Activated CD4-positive, CD25-positive, alpha-beta regulatory T cell treated with anti-CD3 and anti-CD28 coated beads, Interleukin-2, amount 50 U/mL, for 72 hours (primary cell): ENCODE results near the gene ALX4.

Source experiments
- DNase-seq: peaks from one replicate; pipeline ENCODE4 v3.0.0; 2021

Gene ALX4

GRCh38 chr11:44315947-44316658, 6.2 kb upstream of the ALX4 start:
- no peak for DNase-seq

- no peak for DNase-seq
Measured at GRCh38 chr11:44314733-44315132, 4.8 kb upstream of the ALX4 start.

DNA sequence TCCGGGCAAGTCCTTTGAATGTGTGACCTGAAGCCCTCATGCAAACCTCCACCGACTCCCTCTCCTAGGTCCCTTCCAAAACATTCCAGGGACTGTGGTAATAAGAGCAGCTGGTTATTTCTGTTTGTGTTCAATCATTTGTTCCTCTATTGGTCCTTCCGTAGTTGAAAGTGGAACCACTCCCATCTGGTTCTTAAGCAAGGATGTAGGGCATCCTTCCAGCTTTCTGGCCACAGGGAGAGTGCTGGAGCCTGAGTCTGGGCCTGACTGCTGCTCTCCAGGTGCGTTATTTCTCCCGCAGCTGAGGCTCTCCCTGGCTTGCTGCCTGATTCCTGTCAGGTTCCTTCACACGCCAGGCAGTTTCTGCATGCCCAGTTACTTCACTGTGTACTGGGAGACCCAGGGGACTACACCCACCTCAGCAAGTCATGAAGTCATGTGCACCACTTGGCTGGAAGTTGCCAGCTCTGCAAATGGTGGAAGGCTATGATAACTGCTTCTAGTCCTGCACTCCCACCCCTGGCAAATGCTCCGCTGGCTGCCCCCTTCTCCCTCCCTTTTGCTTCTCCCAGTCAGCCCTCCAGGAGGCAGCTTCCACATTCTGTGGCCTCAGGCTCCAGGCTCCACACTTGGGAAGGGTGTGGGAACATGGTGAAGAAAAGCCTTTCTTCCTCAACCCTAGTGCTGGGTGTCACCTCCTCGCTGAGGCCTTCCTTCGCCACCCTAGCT, 4.0 kb upstream of the ALX4 start:
- no peak for DNase-seq

GRCh38 chr11:44312876-44313275, 2.9 kb upstream of the ALX4 start:
- DNase-seq = no peak

- DNase-seq = no peak
Measured at GRCh38 chr11:44311339-44312261, 1.7 kb upstream of the ALX4 start.

GRCh38 chr11:44310463-44311272, 729 bp upstream of the ALX4 start:
- DNase-seq = no peak

DNA sequence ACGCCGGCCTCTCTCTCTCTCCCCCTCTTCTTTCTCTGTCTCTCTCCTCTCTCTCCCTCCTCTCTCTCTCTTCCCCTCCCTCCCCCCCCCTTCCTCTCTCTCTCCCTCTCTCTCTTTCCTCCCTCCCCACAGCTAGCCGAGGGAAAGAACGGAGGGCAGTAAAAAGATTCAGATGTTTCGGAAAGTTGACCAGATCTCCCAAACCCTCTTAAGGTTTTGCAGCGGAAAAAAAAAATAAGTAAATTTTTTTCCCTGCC, 195 bp upstream of the ALX4 start:
- DNase-seq = no peak

GRCh38 chr11:44308923-44309477, 939 bp downstream of the ALX4 start:
- no peak for DNase-seq

DNA sequence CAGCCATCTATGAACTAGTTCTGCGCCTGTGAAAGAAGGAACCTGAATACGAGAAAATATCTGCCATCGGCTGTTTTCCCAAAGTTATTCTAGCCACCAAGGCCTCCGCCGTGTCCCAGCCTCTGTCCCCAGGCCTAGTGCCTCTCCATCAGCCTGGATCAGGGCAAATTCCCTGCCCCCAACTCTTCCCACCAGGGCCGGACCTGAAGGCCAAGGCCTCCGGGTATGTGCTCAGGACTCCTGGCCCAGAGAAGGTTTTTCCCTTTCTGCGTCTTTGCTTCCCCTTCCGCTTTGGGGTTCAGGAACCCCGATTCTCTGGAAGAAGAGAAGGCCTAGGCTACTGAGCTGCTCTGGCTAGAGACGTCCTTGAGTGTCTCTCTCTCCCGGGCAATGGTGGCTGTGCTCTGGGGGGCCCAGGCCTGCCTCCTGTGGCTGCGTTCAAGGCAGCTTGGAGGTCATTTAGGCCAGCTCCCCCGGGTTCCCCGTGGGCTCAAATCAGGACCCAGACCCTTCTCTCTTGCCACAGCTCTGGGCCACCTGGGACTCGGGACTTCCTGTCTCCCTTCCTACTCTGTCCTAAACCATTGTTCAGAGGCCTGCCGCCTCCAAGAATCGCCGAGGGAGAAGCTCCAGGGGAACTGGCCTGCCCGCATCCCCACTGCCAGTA, 1.6 kb downstream of the ALX4 start:
- no peak for DNase-seq

- DNase-seq = no peak
Measured at GRCh38 chr11:44307340-44308099, 2.4 kb downstream of the ALX4 start.

DNA sequence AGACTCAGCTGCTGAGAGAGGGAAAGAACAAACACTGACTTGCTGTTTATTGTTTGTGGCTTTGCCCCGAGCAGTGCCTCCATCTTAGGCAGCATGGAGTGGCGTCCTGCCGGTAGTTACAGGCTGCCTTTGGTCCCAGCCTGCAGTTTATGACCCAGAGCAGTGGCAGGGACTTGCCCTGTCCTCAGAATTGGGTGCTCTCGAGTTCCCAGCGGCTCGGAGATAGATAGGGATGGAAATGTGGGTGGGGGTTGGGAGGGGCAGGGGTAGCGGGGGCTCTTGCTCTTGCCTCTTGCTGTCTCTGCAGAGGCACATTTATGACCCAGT, 3.1 kb downstream of the ALX4 start:
- no peak for DNase-seq

DNA sequence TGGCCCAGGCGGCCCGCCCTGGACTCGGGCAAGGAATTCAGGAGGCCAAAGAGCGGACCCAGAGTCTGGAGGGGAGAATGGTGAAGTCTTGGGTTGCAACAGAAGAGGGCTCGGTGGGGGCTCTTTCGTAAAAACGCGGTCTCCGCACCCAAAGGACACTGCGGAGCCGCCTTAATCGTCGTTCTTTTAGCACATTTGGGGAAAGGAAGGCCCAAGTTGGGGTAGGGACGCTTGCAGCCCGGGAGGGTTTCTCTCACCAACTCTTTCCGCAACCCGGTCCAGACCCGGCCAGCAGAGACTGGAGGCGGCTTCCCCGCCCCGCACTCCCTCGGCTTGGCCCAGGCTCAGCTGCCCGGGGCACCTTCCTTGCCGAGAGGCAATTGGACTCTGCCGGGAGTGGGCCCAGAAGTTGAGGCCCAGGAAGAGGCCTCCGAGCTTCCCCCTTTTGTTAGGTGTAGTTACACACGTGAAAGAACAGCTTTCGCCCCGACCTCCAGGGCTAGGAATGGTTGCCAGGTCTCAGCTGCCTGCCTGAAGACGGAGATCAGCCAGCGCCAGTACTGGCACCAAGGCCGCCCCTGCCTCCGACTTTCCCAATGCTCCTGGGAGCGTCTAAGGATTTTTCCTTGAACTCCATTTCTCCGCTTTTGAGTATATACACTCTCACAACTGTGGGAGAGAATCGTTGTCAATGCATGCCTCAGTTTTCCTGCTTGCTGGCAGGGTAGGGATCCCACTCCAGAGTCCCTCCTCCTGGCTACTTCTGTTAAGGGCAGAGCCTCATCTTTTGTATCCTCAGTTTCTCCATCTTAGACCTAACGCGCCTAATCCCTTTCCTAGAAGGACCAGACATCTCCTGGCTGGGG, 3.7 kb downstream of the ALX4 start:
- no peak for DNase-seq

DNA sequence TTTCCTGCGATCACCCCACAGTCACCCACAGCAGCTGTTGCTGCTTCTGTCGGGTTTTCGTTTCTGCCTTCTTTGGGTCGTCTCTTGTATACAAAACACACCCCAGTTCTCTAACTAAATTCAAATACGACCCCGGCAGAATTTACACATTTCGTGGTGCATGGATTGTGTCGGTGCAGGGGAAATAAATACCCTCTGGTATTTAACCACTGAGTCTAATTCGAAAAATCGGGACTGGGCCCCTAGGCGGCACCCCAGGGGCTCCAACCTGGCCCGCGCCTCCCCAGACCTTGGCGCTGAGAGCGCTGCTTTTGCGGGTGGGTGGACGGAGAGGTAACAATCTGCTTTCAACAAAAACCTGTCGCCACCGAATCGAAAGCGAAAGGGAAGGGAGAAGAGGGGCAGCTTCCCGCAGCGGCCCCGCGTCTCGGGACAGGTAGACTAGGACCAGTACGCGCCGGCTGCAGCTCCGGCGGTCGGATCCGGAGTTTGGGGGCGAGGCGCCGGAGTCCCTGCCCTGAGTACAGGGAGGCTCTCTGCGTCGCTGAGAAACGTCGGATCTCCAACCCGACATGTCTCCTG, 4.4 kb downstream of the ALX4 start:
- no peak for DNase-seq

DNA sequence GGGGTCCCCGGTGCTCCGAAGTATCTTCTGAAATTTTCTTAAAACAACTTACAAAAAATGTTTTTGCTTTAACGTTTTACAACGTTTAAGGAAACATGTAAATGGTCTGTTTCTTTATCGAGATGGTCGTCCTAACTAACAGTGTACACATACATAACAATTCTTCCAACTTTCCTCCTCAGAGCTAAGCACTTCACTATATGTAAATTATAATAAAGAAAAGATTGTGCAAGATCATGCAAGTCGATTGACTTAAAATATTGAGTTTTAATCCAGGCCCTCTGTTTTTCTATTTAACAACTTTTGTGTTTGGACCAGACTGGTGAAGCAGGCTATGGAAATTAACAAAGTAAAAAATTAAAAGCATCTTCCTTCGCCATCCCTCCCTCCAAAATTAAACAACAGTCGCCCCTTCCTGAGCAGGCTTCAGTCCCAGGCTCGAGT, 4.9 kb downstream of the ALX4 start:
- no peak for DNase-seq

- no peak for DNase-seq
Measured at GRCh38 chr11:44304091-44305025, 5.6 kb downstream of the ALX4 start.

DNA sequence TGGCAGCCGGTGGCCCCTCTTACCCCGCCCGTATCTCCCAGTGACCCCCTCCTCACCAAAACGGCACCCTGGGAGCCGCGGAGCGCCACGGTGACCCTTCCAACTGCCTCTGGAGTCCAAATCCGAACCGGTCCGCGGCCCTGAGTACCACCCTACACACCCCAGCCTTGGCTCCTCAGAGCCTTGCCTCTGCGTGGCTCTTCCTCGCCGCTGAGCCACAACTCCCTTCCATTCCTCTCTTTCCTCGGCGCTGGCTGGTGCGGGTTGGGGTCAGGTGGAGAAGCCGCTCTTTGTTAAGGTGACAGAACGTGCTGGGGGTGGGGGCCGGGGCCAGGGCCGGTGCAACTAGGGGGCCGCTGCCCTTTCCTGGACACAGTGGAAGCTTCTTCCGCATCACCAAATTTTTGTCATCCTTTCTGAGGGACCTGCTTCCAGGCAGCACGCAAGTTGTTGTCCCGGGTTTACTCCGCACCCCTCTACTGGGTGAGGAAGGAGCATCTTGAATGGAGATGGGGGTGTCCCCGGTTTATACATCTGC, 6.5 kb downstream of the ALX4 start:
- DNase-seq = no peak

GRCh38 chr11:44301564-44302271, 8.2 kb downstream of the ALX4 start:
- DNase-seq = no peak
